Measurements from ENCODE around the gene SERPINA10.
"Not testable (repeated sequence)": the region's sequence is repeated elsewhere in the genome, so short reads cannot be mapped to it uniquely, and the experiment has no call there.

SERPINA10 gene

GRCh38 chr14:94269156-94269555 lies 23.9 kb downstream of the SERPINA10 start:
- Histone ChIP-seq H3K4me3 (ENCODE audit: low read depth in 1 of 2, low read length in 2 of 2) (no peak overlapping the region), H3K4me1 (ENCODE audit: insufficient read depth, low read length) (no peaks in the 10 kb centered on the region), H3K9me3 (ENCODE audit: low read length) (no peaks in the 10 kb centered on the region), H3K9ac (ENCODE audit: low read length) (no peak overlapping the region), H3K36me3 (ENCODE audit: insufficient read depth, low read length) (no peaks in the 10 kb centered on the region), H3K27ac (ENCODE audit: low read depth, low read length) (no peak overlapping the region), H3K27me3 (ENCODE audit: control insufficient read depth in 1 of 2, insufficient read depth in 2 of 2, low read length in 2 of 2) (no peaks in the 10 kb centered on the region)

- H3K27me3 ChIP-seq (ENCODE audit: control insufficient read depth in 1 of 2, insufficient read depth in 2 of 2, low read length in 2 of 2); H3K9me3 ChIP-seq (ENCODE audit: low read length); H3K4me3 ChIP-seq (ENCODE audit: low read depth in 1 of 2, low read length in 2 of 2); H3K36me3 ChIP-seq (ENCODE audit: insufficient read depth, low read length); H3K9ac ChIP-seq (ENCODE audit: low read length); H3K27ac ChIP-seq (ENCODE audit: low read depth, low read length); H3K4me1 ChIP-seq (ENCODE audit: insufficient read depth, low read length): not testable (repeated sequence)
Observed at GRCh38 chr14:94268582-94268981, 24.5 kb downstream of the SERPINA10 start.

DNA sequence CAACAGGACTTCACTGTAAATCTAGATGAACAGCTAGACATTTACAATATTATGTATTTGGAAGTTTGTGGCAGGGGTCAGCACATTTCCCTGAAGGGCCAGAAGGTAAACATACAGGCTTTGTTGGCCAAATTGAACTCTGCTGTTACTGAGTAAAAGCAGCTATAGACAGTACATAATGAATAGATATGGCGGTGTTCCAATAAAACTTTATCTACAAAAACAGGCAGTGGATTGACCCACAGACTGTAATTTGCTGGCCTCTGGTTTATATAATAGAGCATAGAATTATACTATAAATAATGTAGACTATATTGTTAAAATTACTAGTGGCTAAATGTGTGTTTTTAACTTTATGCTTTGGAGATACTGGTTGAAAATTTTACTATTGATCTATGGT lies 25.7 kb downstream of the SERPINA10 start:
- H3K9ac ChIP-seq (ENCODE audit: low read length): no peak overlapping the region
- H3K27me3 ChIP-seq (ENCODE audit: control insufficient read depth in 1 of 2, insufficient read depth in 2 of 2, low read length in 2 of 2): no peaks in the 10 kb centered on the region
- no peaks in the 10 kb centered on the region for H3K36me3 ChIP-seq (ENCODE audit: insufficient read depth, low read length)
- H3K9me3 ChIP-seq (ENCODE audit: low read length): no peaks in the 10 kb centered on the region
- H3K27ac ChIP-seq (ENCODE audit: low read depth, low read length): no peak overlapping the region
- H3K4me3 ChIP-seq (ENCODE audit: low read depth in 1 of 2, low read length in 2 of 2): no peak overlapping the region
- H3K4me1 ChIP-seq (ENCODE audit: insufficient read depth, low read length): no peaks in the 10 kb centered on the region

DNA sequence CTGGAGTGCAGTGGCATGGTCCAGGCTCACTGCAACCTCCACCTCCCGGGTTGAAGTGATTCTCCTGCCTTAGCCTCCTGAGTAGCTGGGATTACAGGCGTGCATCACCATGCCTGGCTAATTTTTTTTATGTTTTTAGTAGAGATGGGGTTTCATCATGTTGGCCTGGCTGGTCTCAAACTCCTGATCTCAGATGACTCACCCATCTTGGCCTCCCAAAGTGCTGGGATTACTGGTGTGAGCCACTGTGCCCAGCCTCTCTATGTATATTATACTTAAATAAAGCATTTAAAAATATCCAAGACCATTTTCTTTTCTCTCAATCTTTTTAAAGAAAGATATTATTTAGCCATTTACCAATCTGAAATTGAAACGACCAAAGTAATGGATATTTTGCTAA lies 28.9 kb downstream of the SERPINA10 start:
- H3K9me3 ChIP-seq (ENCODE audit: low read length); H3K27me3 ChIP-seq (ENCODE audit: control insufficient read depth in 1 of 2, insufficient read depth in 2 of 2, low read length in 2 of 2); H3K9ac ChIP-seq (ENCODE audit: low read length); H3K27ac ChIP-seq (ENCODE audit: low read depth, low read length); H3K4me1 ChIP-seq (ENCODE audit: insufficient read depth, low read length); H3K36me3 ChIP-seq (ENCODE audit: insufficient read depth, low read length); H3K4me3 ChIP-seq (ENCODE audit: low read depth in 1 of 2, low read length in 2 of 2): not testable (repeated sequence)

GRCh38 chr14:94244182-94244581 lies 48.9 kb downstream of the SERPINA10 start:
- H3K4me1 ChIP-seq (ENCODE audit: insufficient read depth, low read length): no peaks in the 10 kb centered on the region
- no peaks in the 10 kb centered on the region for H3K36me3 ChIP-seq (ENCODE audit: insufficient read depth, low read length)
- H3K9ac ChIP-seq (ENCODE audit: low read length): no peak overlapping the region
- H3K9me3 ChIP-seq (ENCODE audit: low read length): no peaks in the 10 kb centered on the region
- H3K27ac ChIP-seq (ENCODE audit: low read depth, low read length): no peak overlapping the region
- no peak overlapping the region for H3K4me3 ChIP-seq (ENCODE audit: low read depth in 1 of 2, low read length in 2 of 2)
- no peaks in the 10 kb centered on the region for H3K27me3 ChIP-seq (ENCODE audit: control insufficient read depth in 1 of 2, insufficient read depth in 2 of 2, low read length in 2 of 2)

- Histone ChIP-seq H3K9me3 (ENCODE audit: low read length) (no peaks in the 10 kb centered on the region), H3K4me1 (ENCODE audit: insufficient read depth, low read length) (no peaks in the 10 kb centered on the region), H3K9ac (ENCODE audit: low read length) (no peak overlapping the region), H3K4me3 (ENCODE audit: low read depth in 1 of 2, low read length in 2 of 2) (no peak overlapping the region), H3K27ac (ENCODE audit: low read depth, low read length) (no peak overlapping the region), H3K27me3 (ENCODE audit: control insufficient read depth in 1 of 2, insufficient read depth in 2 of 2, low read length in 2 of 2) (no peaks in the 10 kb centered on the region), H3K36me3 (ENCODE audit: insufficient read depth, low read length) (no peaks in the 10 kb centered on the region)
Observed at GRCh38 chr14:94239406-94239805, 53.7 kb downstream of the SERPINA10 start.

- Histone ChIP-seq H3K27me3 (ENCODE audit: control insufficient read depth in 1 of 2, insufficient read depth in 2 of 2, low read length in 2 of 2) (no peaks in the 10 kb centered on the region), H3K4me1 (ENCODE audit: insufficient read depth, low read length) (no peaks in the 10 kb centered on the region), H3K4me3 (ENCODE audit: low read depth in 1 of 2, low read length in 2 of 2) (no peak overlapping the region), H3K9ac (ENCODE audit: low read length) (no peak overlapping the region), H3K27ac (ENCODE audit: low read depth, low read length) (no peak overlapping the region), H3K36me3 (ENCODE audit: insufficient read depth, low read length) (no peaks in the 10 kb centered on the region), H3K9me3 (ENCODE audit: low read length) (no peaks in the 10 kb centered on the region)
Observed at GRCh38 chr14:94237983-94238382, 55.1 kb downstream of the SERPINA10 start.

DNA sequence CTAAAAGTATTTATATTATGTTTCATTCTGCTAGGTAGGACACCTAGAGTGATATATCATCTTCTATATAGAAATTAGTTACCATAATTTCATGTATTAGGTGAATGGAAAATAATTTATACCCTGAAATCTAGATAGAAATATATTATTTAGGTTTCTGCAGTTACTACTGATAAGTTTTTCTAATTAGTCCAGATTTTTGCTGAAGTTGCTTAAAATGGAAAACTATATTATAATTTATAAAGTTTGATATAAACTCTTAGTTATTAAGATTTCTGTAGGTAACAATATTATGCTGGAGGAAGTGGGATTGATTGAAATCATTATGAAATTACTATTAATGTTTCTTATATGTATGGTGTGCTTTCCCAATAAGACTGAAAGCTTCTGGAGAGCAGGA lies 56.0 kb downstream of the SERPINA10 start:
- no peaks in the 10 kb centered on the region for H3K9me3 ChIP-seq (ENCODE audit: low read length)
- no peak overlapping the region for H3K4me3 ChIP-seq (ENCODE audit: low read depth in 1 of 2, low read length in 2 of 2)
- H3K27ac ChIP-seq (ENCODE audit: low read depth, low read length): no peak overlapping the region
- no peak overlapping the region for H3K9ac ChIP-seq (ENCODE audit: low read length)
- no peaks in the 10 kb centered on the region for H3K27me3 ChIP-seq (ENCODE audit: control insufficient read depth in 1 of 2, insufficient read depth in 2 of 2, low read length in 2 of 2)
- no peaks in the 10 kb centered on the region for H3K4me1 ChIP-seq (ENCODE audit: insufficient read depth, low read length)
- no peaks in the 10 kb centered on the region for H3K36me3 ChIP-seq (ENCODE audit: insufficient read depth, low read length)

Measured in muscle layer of colon (tissue), 2 donors.